Fibroblast of villous mesenchyme (primary cell): ENCODE data around the gene GTF3C4. TPM values are rescaled to one million over a fixed set of nuclear protein-coding genes. Genes with fewer than 3 reads are reported as not detected.
"Not testable (repeated sequence)": the region's sequence is repeated elsewhere in the genome, so short reads cannot be mapped to it uniquely, and the experiment has no call there.

ENCODE experiments used
- DNase-seq: peaks from one replicate; pipeline ENCODE4 v3.0.0-alpha.2; 2010; ENCODE audit warnings: low read depth
- H3K4me3 ChIP-seq: 2 replicates; pipeline ENCODE4 v1.5.1; 2011; ENCODE audit warnings: low read depth, mild to moderate bottlenecking, low read length
- CTCF ChIP-seq: IDR thresholded peaks from 2 replicates; pipeline ENCODE4 v1.5.1; 2012; ENCODE audit warnings: low read depth, mild to moderate bottlenecking, low read length; ENCODE audit not compliant: insufficient read depth
- total RNA-seq: library from RNA; depleted of rRNA; stranded (reverse); fragments of >200 nt; gene quantifications from 2 replicates; pipeline ENCODE4 v1.2.3, GENCODE V29; 2012

Gene GTF3C4
- total RNA-seq, 1 donor, result 22.9 TPM

- H3K4me3 ChIP-seq, result no peak overlapping the region
- no peak for DNase-seq
- no peak for TF ChIP-seq CTCF
Observed at GRCh38 chr9:132708769-132709430, 38.6 kb downstream of the GTF3C4 start.

GRCh38 chr9:132710333-132710732 is 40.1 kb downstream of the GTF3C4 start:
- DNase-seq, result no peak
- H3K4me3 ChIP-seq, result no peak overlapping the region
- TF ChIP-seq CTCF, result no peak

- DNase-seq, H3K4me3 ChIP-seq: not testable (repeated sequence)
Observed at GRCh38 chr9:132711152-132711551, 40.9 kb downstream of the GTF3C4 start.

GRCh38 chr9:132711846-132712245 is 41.6 kb downstream of the GTF3C4 start:
- no peak for TF ChIP-seq CTCF

GRCh38 chr9:132712753-132713152 is 42.5 kb downstream of the GTF3C4 start:
- TF ChIP-seq CTCF, result no peak
- DNase-seq, result no peak
- no peak overlapping the region for H3K4me3 ChIP-seq

More at GRCh38 chr9:132711846-132712245, 41.6 kb downstream of the GTF3C4 start:
- no peak for DNase-seq
- H3K4me3 ChIP-seq, result no peak overlapping the region

- DNase-seq, result no peak
Observed at GRCh38 chr9:132716007-132716406, 45.7 kb downstream of the GTF3C4 start.

More at GRCh38 chr9:132716007-132716406, 45.7 kb downstream of the GTF3C4 start:
- no peak for TF ChIP-seq CTCF
- H3K4me3 ChIP-seq, result no peak overlapping the region
